Measurements from ENCODE around the gene RTTN. TPM values are rescaled to one million over a fixed set of nuclear protein-coding genes. Genes with fewer than 3 reads are reported as not detected.

The RTTN gene
- total and polyA plus RNA-seq, 2 of the 13 experiments (the other 11 are each of a cell fraction or from before 2014, with no cell fraction given): 5.4 to 18.7 TPM

DNA sequence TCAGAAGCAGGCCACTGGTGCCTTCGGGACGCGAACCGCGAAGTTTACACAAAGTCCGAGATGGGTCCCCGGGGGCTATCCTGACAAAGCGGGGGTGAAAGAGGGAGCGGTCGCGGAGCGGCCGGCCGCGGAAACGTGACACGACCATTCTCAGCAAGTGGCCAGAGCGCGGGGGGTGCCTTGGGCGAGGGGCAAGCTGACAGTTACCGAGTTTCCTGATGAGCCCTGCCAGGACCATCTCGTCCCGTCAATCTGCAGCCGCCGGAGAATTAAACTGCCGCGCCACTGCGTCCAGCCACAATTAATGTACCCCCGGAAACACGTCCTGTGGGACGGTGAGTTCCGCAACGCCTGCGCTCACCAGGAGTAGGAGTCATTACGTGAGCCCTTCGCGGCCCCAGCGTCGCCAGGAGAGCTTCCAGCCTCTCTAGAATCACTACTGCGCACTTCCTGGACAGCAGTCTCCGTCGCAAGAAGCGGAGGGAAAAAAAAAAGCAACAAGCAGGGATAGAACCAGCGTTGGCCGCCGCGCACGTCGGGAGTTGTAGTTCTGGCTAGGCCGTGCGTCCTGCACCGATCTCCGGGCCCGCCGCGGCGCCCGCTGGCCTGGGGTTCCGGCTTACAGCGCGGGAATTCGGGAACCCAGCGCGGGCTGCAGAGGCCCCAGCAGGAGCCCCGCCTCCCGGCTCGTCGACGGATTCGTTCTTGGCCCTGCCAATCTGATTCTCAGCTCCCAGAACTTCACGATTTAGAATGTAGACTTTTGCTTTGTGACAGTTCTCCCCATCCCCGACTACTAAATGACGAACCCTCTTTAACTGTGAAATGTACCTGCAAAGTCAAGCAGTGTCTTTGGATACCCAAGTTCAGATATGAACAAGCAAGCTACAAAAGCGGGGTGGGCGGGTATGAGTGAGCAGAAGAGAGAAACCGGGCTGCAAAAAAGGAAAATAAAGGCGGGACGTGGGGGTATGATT, at the start of gene RTTN (continued):
- TF ChIP-seq, protein P1, sequence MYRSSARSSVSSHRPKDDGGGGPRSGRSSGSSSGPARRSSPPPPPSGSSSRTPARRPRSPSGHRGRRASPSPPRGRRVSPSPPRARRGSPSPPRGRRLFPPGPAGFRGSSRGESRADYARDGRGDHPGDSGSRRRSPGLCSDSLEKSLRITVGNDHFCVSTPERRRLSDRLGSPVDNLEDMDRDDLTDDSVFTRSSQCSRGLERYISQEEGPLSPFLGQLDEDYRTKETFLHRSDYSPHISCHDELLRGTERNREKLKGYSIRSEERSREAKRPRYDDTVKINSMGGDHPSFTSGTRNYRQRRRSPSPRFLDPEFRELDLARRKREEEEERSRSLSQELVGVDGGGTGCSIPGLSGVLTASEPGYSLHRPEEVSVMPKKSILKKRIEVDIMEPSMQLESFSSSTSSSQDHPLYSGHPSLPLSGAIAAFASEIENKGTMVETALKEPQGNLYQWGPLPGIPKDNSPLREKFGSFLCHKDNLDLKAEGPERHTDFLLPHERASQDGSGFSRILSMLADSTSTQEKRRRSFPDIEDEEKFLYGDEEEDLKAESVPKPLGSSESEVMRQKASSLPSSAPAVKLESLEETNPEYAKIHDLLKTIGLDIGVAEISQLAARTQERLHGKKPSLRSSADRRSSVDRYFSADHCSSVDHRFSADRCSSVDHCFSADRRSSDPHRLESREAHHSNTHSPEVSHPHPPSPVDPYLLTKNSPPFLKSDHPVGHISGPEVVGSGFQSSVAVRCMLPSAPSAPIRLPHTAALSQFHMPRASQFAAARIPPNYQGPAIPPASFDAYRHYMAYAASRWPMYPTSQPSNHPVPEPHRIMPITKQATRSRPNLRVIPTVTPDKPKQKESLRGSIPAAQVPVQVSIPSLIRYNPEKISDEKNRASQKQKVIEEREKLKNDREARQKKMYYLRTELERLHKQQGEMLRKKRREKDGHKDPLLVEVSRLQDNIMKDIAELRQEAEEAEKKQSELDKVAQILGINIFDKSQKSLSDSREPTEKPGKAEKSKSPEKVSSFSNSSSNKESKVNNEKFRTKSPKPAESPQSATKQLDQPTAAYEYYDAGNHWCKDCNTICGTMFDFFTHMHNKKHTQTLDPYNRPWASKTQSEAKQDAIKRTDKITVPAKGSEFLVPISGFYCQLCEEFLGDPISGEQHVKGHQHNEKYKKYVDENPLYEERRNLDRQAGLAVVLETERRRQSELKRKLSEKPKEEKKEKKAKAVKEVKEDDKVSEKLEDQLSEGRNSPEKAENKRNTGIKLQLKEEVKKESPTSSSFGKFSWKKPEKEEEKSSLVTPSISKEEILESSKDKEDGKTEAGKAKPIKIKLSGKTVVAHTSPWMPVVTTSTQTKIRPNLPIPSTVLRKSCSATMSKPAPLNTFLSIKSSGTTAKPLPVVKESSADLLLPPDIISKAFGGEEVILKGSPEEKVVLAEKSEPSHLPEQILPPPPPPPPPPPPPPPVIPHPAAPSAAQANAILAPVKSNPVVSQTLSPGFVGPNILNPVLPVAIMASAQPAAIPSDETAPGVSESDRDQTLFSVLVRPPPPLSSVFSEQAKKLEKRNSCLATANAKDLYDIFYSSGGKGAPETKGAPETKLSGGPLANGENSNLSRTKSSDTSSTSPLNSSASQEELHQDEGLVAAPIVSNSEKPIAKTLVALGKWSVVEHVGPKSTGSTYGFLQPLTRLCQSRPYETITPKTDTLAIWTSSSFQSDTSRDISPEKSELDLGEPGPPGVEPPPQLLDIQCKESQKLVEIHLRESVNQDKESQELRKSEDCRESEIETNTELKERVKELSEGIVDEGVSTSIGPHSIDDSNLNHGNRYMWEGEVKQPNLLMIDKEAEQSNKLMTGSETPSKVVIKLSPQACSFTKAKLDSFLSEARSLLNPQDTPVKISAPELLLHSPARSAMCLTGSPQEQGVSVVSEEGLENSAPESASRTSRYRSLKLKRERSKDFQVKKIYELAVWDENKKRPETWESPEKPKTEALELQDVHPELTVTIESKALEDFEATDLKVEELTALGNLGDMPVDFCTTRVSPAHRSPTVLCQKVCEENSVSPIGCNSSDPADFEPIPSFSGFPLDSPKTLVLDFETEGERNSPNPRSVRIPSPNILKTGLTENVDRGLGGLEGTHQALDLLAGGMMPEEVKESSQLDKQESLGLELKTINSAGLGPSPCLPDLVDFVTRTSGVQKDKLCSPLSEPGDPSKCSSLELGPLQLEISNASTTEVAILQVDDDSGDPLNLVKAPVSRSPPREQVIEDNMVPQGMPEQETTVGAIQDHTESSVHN (CRISPR knock-in tag; IDR thresholded peaks at IDR 0.05): no peak
- TF ChIP-seq, protein P2, sequence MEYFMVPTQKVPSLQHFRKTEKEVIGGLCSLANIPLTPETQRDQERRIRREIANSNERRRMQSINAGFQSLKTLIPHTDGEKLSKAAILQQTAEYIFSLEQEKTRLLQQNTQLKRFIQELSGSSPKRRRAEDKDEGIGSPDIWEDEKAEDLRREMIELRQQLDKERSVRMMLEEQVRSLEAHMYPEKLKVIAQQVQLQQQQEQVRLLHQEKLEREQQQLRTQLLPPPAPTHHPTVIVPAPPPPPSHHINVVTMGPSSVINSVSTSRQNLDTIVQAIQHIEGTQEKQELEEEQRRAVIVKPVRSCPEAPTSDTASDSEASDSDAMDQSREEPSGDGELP (IDR thresholded peaks at IDR 0.05; ENCODE audit: borderline replicate concordance, low read depth): peak; percentile 24; the same call in 1 of the 2 replicates
- TF ChIP-seq CREB1 (IDR thresholded peaks at IDR 0.05) (peak; percentile 77), CREB1 (CRISPR knock-in tag; IDR thresholded peaks at IDR 0.05) (peak; percentile 84), ZNF558 (CRISPR knock-in tag; IDR thresholded peaks at IDR 0.05; ENCODE audit: borderline replicate concordance) (peak; percentile 85; the same call in 1 of the 2 replicates), FOXP1 (IDR thresholded peaks at IDR 0.05) (no peak), FOXP1 (CRISPR knock-in tag; IDR thresholded peaks at IDR 0.05) (0 out of 2 replicates have a peak, but pooled peaks have one; percentile 15), RBAK (CRISPR knock-in tag; IDR thresholded peaks at IDR 0.05) (no peak), SMAD9 (CRISPR knock-in tag; IDR thresholded peaks at IDR 0.05) (no peak), IKZF1 (IDR thresholded peaks at IDR 0.05) (no peak), ZFP82 (CRISPR knock-in tag; IDR thresholded peaks at IDR 0.05; ENCODE audit: borderline replicate concordance) (peak; percentile 75; the same call in 1 of the 2 replicates), SNRNP70 (IDR thresholded peaks at IDR 0.05; ENCODE audit: low read depth, low read length) (no peak)
- TF ChIP-seq, protein P3, sequence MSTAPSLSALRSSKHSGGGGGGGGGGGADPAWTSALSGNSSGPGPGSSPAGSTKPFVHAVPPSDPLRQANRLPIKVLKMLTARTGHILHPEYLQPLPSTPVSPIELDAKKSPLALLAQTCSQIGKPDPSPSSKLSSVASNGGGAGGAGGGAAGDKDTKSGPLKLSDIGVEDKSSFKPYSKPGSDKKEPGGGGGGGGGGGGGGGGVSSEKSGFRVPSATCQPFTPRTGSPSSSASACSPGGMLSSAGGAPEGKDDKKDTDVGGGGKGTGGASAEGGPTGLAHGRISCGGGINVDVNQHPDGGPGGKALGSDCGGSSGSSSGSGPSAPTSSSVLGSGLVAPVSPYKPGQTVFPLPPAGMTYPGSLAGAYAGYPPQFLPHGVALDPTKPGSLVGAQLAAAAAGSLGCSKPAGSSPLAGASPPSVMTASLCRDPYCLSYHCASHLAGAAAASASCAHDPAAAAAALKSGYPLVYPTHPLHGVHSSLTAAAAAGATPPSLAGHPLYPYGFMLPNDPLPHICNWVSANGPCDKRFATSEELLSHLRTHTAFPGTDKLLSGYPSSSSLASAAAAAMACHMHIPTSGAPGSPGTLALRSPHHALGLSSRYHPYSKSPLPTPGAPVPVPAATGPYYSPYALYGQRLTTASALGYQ (CRISPR knock-in tag; IDR thresholded peaks at IDR 0.05): peak; percentile 82
- TF ChIP-seq, protein P4, sequence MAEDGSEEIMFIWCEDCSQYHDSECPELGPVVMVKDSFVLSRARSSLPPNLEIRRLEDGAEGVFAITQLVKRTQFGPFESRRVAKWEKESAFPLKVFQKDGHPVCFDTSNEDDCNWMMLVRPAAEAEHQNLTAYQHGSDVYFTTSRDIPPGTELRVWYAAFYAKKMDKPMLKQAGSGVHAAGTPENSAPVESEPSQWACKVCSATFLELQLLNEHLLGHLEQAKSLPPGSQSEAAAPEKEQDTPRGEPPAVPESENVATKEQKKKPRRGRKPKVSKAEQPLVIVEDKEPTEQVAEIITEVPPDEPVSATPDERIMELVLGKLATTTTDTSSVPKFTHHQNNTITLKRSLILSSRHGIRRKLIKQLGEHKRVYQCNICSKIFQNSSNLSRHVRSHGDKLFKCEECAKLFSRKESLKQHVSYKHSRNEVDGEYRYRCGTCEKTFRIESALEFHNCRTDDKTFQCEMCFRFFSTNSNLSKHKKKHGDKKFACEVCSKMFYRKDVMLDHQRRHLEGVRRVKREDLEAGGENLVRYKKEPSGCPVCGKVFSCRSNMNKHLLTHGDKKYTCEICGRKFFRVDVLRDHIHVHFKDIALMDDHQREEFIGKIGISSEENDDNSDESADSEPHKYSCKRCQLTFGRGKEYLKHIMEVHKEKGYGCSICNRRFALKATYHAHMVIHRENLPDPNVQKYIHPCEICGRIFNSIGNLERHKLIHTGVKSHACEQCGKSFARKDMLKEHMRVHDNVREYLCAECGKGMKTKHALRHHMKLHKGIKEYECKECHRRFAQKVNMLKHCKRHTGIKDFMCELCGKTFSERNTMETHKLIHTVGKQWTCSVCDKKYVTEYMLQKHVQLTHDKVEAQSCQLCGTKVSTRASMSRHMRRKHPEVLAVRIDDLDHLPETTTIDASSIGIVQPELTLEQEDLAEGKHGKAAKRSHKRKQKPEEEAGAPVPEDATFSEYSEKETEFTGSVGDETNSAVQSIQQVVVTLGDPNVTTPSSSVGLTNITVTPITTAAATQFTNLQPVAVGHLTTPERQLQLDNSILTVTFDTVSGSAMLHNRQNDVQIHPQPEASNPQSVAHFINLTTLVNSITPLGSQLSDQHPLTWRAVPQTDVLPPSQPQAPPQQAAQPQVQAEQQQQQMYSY (CRISPR knock-in tag; IDR thresholded peaks at IDR 0.05): peak; percentile 53; the same call in 1 of the 2 replicates
